GM12891 (cell line): Measurements from ENCODE around the gene ZNF480.
A peak's percentile ranks its signal among the peaks of the same experiment; 100 is the strongest.
"Not testable (repeated sequence)": the region's sequence is repeated elsewhere in the genome, so short reads cannot be mapped to it uniquely, and the experiment has no call there.

Source experiments
- DNase-seq: peaks from one replicate; pipeline ENCODE4 v3.0.0; 2011; ENCODE audit warnings: low spot score; ENCODE audit not compliant: insufficient read length
- FAIRE-seq: peaks from 2 replicates; lab custom pipeline; 2011; peaks lifted over from hg19 to GRCh38; lab: Jason Lieb, UNC
- PAX5 ChIP-seq: IDR thresholded peaks from 2 replicates; pipeline ENCODE4 v1.6.1; 2011; ENCODE audit warnings: low read length, moderate library complexity, mild to moderate bottlenecking; ENCODE audit not compliant: insufficient read depth, severe bottlenecking
- POLR2A ChIP-seq: IDR thresholded peaks from 2 replicates; pipeline ENCODE4 v1.6.1; 2011; ENCODE audit warnings: low read depth, low read length, control low read depth
- POLR2AphosphoS5 ChIP-seq: IDR thresholded peaks from 2 replicates; pipeline ENCODE4 v1.6.1; 2011; ENCODE audit warnings: low read depth, low read length, control low read depth
- POU2F2 ChIP-seq: IDR thresholded peaks from 2 replicates; pipeline ENCODE4 v1.6.1; 2011; ENCODE audit warnings: low read depth, mild to moderate bottlenecking, control low read depth, low read length, moderate library complexity
- SPI1 ChIP-seq: IDR thresholded peaks from 2 replicates; pipeline ENCODE4 v1.6.1; 2011; ENCODE audit warnings: low read depth, low read length, control low read depth
- TAF1 ChIP-seq: IDR thresholded peaks from 2 replicates; pipeline ENCODE4 v1.6.1; 2011; ENCODE audit warnings: low read depth, low read length, control low read depth

The ZNF480 gene

GRCh38 chr19:52336791-52337381 is 39.9 kb downstream of the ZNF480 start:
- DNase-seq (no peak), FAIRE-seq (no peak)
- no peak for TF ChIP-seq POLR2A
- TF ChIP-seq TAF1 = no peak
- no peak for TF ChIP-seq PAX5
- no peak for TF ChIP-seq SPI1
- TF ChIP-seq POU2F2 = no peak
- no peak for TF ChIP-seq POLR2AphosphoS5

DNA sequence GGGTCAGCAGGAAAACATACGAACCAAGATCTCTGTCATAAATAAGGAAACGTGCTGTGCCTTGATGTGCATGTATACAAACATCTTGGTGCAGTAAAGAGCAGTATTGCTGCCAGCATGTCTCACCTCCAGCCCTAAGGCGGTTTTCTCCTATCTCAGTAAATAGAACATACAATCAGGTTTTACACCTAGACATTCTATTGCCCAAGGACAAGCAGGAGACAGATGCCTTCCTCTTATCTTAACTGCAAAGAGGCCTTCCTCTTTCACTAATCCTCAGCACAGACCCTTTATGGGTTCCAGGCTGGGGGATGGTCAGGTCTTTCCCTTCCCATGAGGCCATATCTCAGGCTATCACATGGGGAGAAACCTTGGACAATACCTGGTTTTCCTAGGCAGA is 42.1 kb downstream of the ZNF480 start:
- not testable (repeated sequence) for FAIRE-seq, DNase-seq

GRCh38 chr19:52343548-52343947 is 46.6 kb downstream of the ZNF480 start:
- DNase-seq (peak; percentile 16), FAIRE-seq (peak; percentile 79)
- TF ChIP-seq SPI1 (no peak), POLR2A (no peak), POLR2AphosphoS5 (no peak), POU2F2 (no peak), PAX5 (no peak), TAF1 (no peak)

- DNase-seq (no peak), FAIRE-seq (no peak)
- no peak for TF ChIP-seq POLR2A
- no peak for TF ChIP-seq POLR2AphosphoS5
These were observed 48.2 kb downstream of the ZNF480 start for GRCh38 chr19:52345162-52345561.

GRCh38 chr19:52351512-52351911 is 54.5 kb downstream of the ZNF480 start:
- no peak for FAIRE-seq
- no peak for DNase-seq
- TF ChIP-seq POLR2AphosphoS5 (no peak), SPI1 (no peak), PAX5 (no peak), TAF1 (no peak), POLR2A (no peak), POU2F2 (no peak)

DNA sequence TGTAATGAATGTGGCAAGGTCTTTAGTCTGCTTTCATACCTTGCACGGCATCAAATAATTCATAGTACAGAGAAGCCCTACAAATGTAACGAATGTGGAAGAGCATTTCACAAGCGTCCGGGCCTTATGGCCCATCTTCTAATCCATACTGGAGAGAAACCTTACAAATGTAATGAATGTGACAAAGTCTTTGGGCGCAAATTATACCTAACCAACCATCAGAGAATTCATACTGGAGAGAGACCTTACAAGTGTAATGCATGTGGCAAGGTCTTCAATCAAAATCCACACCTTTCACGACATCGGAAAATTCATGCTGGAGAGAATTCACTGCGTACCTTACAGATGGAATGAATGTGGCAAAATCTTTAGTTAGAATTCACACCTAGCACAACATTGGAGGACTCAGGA is 69.5 kb downstream of the ZNF480 start:
- FAIRE-seq = no peak
- TF ChIP-seq PAX5 (no peak), POLR2A (no peak), SPI1 (no peak), POU2F2 (no peak), POLR2AphosphoS5 (no peak), TAF1 (no peak)
- DNase-seq = no peak

- FAIRE-seq = peak; percentile 94
- TF ChIP-seq POU2F2 = 0 out of 2 replicates have a peak, but pooled peaks have one; percentile 47
- no peak for TF ChIP-seq SPI1
- peak; percentile 78 for TF ChIP-seq POLR2A
- peak; percentile 91 for TF ChIP-seq POLR2AphosphoS5
- peak; percentile 62; the same call in 1 of the 2 replicates for TF ChIP-seq TAF1
- TF ChIP-seq PAX5 = no peak
- DNase-seq = peak; percentile 71
These were observed 72.8 kb downstream of the ZNF480 start, which contains the start of gene ZNF880 for GRCh38 chr19:52369559-52370340. TSS of gene ZNF880 (plus strand) at chr19:52369923. CDS start at chr19:52369966, 43 bp downstream.

- DNase-seq = no peak
- no peak for TF ChIP-seq PAX5
- TF ChIP-seq POLR2A = no peak
- no peak for TF ChIP-seq POU2F2
- TF ChIP-seq POLR2AphosphoS5 = no peak
- no peak for TF ChIP-seq TAF1
- no peak for TF ChIP-seq SPI1
- FAIRE-seq = no peak
These were observed 73.4 kb downstream of the ZNF480 start for GRCh38 chr19:52370341-52370710.
